Naive thymus-derived CD4-positive, alpha-beta T cell (primary cell): ENCODE results near the gene PEX10. TPM values are rescaled to one million over a fixed set of nuclear protein-coding genes. Genes with fewer than 3 reads are reported as not detected.
A peak's percentile ranks its signal among the peaks of the same experiment; 100 is the strongest.

Experiments used
- ATAC-seq: fragments of 150-1000 bp; cut with Tn5 transposase; 2 replicates; pipeline ENCODE4 v1.10.0; 2021; ENCODE audit warnings: mild to moderate bottlenecking, moderate library complexity
- CTCF ChIA-PET: fragments of 350-600 bp; sonication (Branson Sonifier 250); formaldehyde crosslinking; loops from one replicate; lab custom pipeline; 2021; ENCODE audit warnings: antibody characterized with exemption; lab: Charles Lee
- POLR2A ChIA-PET: fragments of 350-600 bp; sonication (Branson Sonifier 250); formaldehyde crosslinking; loops from one replicate; lab custom pipeline; 2021; ENCODE audit warnings: antibody characterized with exemption, inconsistent platforms; lab: Charles Lee
- DNase-seq, 9 donors: peaks; one replicate each; pipeline versions ENCODE4 v3.0.0 to v3.0.0-alpha.2; 2020 to 2022; ENCODE audit warnings: mixed read lengths in 1 of 9
- H3K27ac ChIP-seq: one replicate; pipeline ENCODE4 v1.7.0; 2013; ENCODE audit warnings: mild to moderate bottlenecking, low read depth, low read length, moderate library complexity
- H3K27me3 ChIP-seq, 2 donors: one replicate each; pipeline ENCODE4 v1.7.0; 2013; ENCODE audit warnings: low read length in 2 of 2, mild to moderate bottlenecking in 2 of 2, moderate library complexity in 2 of 2; ENCODE audit not compliant: control insufficient read depth in 2 of 2, insufficient read depth in 2 of 2
- H3K36me3 ChIP-seq, 3 experiments: 1 replicate in 2 of 3; 2 replicates in 1 of 3; pipeline ENCODE4 v1.7.0; 2013; ENCODE audit warnings: low read length in 3 of 3, mild to moderate bottlenecking in 3 of 3, moderate library complexity in 1 of 3; ENCODE audit not compliant: insufficient read depth in 3 of 3, control insufficient read depth in 2 of 3
- H3K4me1 ChIP-seq, 2 donors: one replicate each; pipeline ENCODE4 v1.7.0; 2013; ENCODE audit warnings: low read length in 2 of 2, mild to moderate bottlenecking in 2 of 2, moderate library complexity in 1 of 2; ENCODE audit not compliant: control insufficient read depth in 2 of 2, insufficient read depth in 2 of 2
- H3K4me3 ChIP-seq: 2 replicates; pipeline ENCODE4 v1.7.0; 2013; ENCODE audit warnings: mild to moderate bottlenecking, low read length
- H3K9me3 ChIP-seq, 3 experiments: 1 replicate in 2 of 3; 2 replicates in 1 of 3; pipeline ENCODE4 v1.7.0; 2013; ENCODE audit warnings: low read length in 3 of 3; ENCODE audit not compliant: control insufficient read depth in 2 of 3
- H3K27ac Mint-ChIP-seq, 9 donors: one replicate each; pipeline ENCODE4 v1.8.0; 2020 to 2022; ENCODE audit warnings: mixed read lengths in 9 of 9, mild to moderate bottlenecking in 8 of 9, moderate library complexity in 5 of 9, inconsistent platforms in 2 of 9
- H3K27me3 Mint-ChIP-seq, 5 donors: one replicate each; pipeline ENCODE4 v1.8.0; 2021 to 2022; ENCODE audit warnings: mixed read lengths in 5 of 5, mild to moderate bottlenecking in 1 of 5
- H3K36me3 Mint-ChIP-seq, 5 donors: one replicate each; pipeline ENCODE4 v1.8.0; 2020 to 2022; ENCODE audit warnings: mixed read lengths in 5 of 5, mild to moderate bottlenecking in 3 of 5, inconsistent platforms in 1 of 5
- H3K4me1 Mint-ChIP-seq, 7 donors: one replicate each; pipeline ENCODE4 v1.8.0; 2020 to 2022; ENCODE audit warnings: mixed read lengths in 7 of 7, mild to moderate bottlenecking in 3 of 7, inconsistent platforms in 1 of 7
- H3K4me3 Mint-ChIP-seq, 10 donors: one replicate each; pipeline ENCODE4 v1.8.0; 2020 to 2022; ENCODE audit warnings: mild to moderate bottlenecking in 10 of 10, mixed read lengths in 10 of 10, moderate library complexity in 6 of 10, inconsistent platforms in 2 of 10
- H3K9me3 Mint-ChIP-seq, 11 donors: one replicate each; pipeline ENCODE4 v1.8.0; 2020 to 2022; ENCODE audit warnings: mixed read lengths in 11 of 11, mild to moderate bottlenecking in 4 of 11, inconsistent platforms in 1 of 11, moderate library complexity in 1 of 11
- intact Hi-C, 2 donors: fragments of 100-400 bp; cut with micrococcal nuclease; formaldehyde crosslinking; loops; one replicate each; pipeline ENCODE4 v1.15.1; 2023
- polyA plus RNA-seq, 2 donors: library from polyadenylated mRNA; unstranded; fragments of 300-500 nt; fragmentation: Illumina TruSeq; gene quantifications; one replicate each; pipeline ENCODE4 v1.2.3, GENCODE V29; 2021
- total RNA-seq, 6 experiments: library from RNA in 5 of 6; stranded (reverse) in 5 of 6; gene quantifications; 1 replicate in 5 of 6; 2 replicates in 1 of 6; pipeline ENCODE4 v1.2.3 and lab custom pipeline; 2021 to 2026

Gene PEX10
- total and polyA plus RNA-seq, 7 experiments from 2014 or later: 8.7 to 14.9 (median 11.4) TPM

DNA sequence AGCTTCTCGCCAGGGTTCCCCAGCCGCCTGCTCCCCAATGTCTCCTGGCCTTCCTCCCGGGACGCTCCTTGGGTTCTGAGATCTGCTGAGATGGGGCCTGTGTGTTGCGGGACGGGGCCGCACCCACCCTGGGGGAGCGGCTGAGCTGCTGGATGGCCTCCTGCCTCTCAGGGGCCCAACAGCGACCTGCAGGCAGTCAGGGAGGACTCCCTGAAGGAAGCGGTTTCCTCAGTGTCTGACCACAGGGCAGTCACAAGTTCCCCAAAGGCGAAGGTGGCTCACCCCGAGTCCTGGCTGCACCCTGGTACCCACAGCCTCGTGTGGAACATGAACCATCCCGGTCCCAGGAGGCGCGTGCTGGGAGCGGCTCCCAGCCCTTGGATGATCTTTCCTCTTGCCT, 45.1 kb upstream of the PEX10 start:
- intact Hi-C loops: no loop called here
- ChIA-PET CTCF (no interaction called here), POLR2A (no interaction called here)
- no peaks in the 10 kb centered on the region for H3K36me3 Mint-ChIP-seq
- Histone ChIP-seq H3K4me3 (no peak overlapping the region), H3K36me3 (no peaks in the 10 kb centered on the region), H3K9me3 (no peaks in the 10 kb centered on the region), H3K27ac (no peak overlapping the region), H3K27me3 (no peaks in the 10 kb centered on the region), H3K4me1 (no peaks in the 10 kb centered on the region)
- DNase-seq (no peak), ATAC-seq (no peak)
- H3K4me3 Mint-ChIP-seq: no peak overlapping the region
- no peaks in the 10 kb centered on the region for H3K27me3 Mint-ChIP-seq
- H3K4me1 Mint-ChIP-seq: peaks cover 0 to 2% (median 0%) of the 10 kb centered on the region in 7 donors
- no peak overlapping the region for H3K27ac Mint-ChIP-seq
- no peaks in the 10 kb centered on the region for H3K9me3 Mint-ChIP-seq

DNA sequence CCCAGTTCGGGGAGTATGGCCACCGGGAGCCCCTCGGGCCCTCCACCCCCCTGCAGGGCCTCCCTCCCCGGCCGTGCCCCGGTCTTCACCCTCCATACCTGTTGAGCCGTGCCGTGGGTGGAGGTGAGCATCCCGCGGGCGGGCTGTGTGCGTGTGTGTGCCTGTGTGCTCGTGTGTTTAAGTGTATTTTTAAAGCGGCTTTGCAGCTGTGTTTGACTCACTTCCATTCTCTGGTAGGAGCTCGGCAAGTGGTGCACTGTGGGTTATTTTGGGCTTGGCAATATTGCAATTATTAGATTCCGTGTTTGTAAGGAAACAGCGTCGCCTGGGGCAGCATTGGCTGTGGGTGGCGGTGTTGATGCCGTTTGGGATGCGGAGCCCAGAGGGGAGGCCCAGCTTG, 43.4 kb upstream of the PEX10 start:
- Mint-ChIP-seq H3K4me1 (no peaks in the 10 kb centered on the region), H3K36me3 (no peaks in the 10 kb centered on the region), H3K27me3 (no peaks in the 10 kb centered on the region), H3K27ac (no peak overlapping the region), H3K4me3 (no peak overlapping the region), H3K9me3 (no peaks in the 10 kb centered on the region)
- DNase-seq (no peak), ATAC-seq (no peak)
- H3K27ac ChIP-seq: no peak overlapping the region
- no peaks in the 10 kb centered on the region for H3K9me3 ChIP-seq
- H3K36me3 ChIP-seq: no peaks in the 10 kb centered on the region
- H3K27me3 ChIP-seq: no peaks in the 10 kb centered on the region
- CTCF ChIA-PET: interaction anchor here (0.7 kb wide), 1 partner anchor 34 kb away, joined by 3 read pairs; no protein-coding TSS in a partner anchor
- POLR2A ChIA-PET: no interaction called here
- no peaks in the 10 kb centered on the region for H3K4me1 ChIP-seq
- no peak overlapping the region for H3K4me3 ChIP-seq
- intact Hi-C loops: no loop called here

DNA sequence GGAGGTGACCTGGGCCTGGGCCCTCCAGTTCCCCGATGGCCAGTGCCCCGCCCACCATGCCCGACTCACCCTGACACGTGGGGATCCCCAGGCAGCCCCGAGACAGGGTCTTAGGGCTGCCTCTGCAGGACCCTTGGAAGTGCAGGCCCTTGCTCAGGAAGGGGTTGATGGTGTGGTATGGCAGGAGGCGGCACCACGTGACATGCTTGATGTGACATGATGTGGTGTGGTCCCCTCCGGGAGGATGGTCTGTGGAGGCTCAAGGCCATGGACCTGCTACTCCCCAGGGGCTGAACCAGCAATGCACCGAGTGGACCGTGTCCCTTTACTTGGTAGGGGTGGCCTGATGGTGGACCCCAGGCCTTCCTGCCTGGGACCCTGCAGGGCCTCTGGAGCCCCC, 41.9 kb upstream of the PEX10 start:
- H3K27ac Mint-ChIP-seq: no peak overlapping the region
- no peaks in the 10 kb centered on the region for H3K4me1 Mint-ChIP-seq
- no peaks in the 10 kb centered on the region for H3K27me3 Mint-ChIP-seq
- H3K9me3 ChIP-seq: no peaks in the 10 kb centered on the region
- H3K4me3 ChIP-seq: no peak overlapping the region
- H3K27me3 ChIP-seq: no peaks in the 10 kb centered on the region
- POLR2A ChIA-PET: no interaction called here
- ATAC-seq: no peak
- DNase-seq: no peak
- CTCF ChIA-PET: no interaction called here
- no peaks in the 10 kb centered on the region for H3K36me3 ChIP-seq
- H3K36me3 Mint-ChIP-seq: no peaks in the 10 kb centered on the region
- H3K27ac ChIP-seq: no peak overlapping the region
- no peaks in the 10 kb centered on the region for H3K4me1 ChIP-seq
- H3K9me3 Mint-ChIP-seq: no peaks in the 10 kb centered on the region
- H3K4me3 Mint-ChIP-seq: no peak overlapping the region
- intact Hi-C loops: no loop called here

DNA sequence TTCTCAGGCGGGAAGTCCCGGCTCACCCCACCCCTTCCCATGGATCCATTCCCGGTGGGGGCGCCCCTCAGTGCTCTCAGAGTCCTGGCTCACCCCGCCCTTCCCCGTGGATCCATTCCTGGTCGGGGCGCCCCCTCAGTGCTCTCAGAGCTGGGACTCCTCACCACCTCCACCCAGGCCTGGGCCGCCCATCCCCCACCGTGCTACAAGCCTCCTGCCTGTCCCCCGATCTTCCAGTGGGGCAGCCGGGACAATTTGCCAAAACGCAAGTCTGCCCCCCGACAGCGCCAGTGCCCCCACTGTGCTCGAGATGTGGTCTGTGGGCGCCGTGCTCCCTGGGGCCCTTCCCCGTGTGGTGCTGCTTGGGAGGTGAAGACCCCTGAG, 40.6 kb upstream of the PEX10 start:
- H3K4me1 Mint-ChIP-seq: no peaks in the 10 kb centered on the region
- no peaks in the 10 kb centered on the region for H3K27me3 Mint-ChIP-seq
- H3K9me3 ChIP-seq: no peaks in the 10 kb centered on the region
- intact Hi-C loops: no loop called here
- H3K27me3 ChIP-seq: no peaks in the 10 kb centered on the region
- ChIA-PET POLR2A (no interaction called here), CTCF (no interaction called here)
- DNase-seq (no peak), ATAC-seq (no peak)
- no peak overlapping the region for H3K4me3 ChIP-seq
- H3K27ac Mint-ChIP-seq: peak overlapping the region in 1 of 9 donors; percentile 33
- no peaks in the 10 kb centered on the region for H3K4me1 ChIP-seq
- H3K4me3 Mint-ChIP-seq: no peak overlapping the region
- H3K9me3 Mint-ChIP-seq: no peaks in the 10 kb centered on the region
- H3K36me3 ChIP-seq: no peaks in the 10 kb centered on the region
- no peaks in the 10 kb centered on the region for H3K36me3 Mint-ChIP-seq
- no peak overlapping the region for H3K27ac ChIP-seq

DNA sequence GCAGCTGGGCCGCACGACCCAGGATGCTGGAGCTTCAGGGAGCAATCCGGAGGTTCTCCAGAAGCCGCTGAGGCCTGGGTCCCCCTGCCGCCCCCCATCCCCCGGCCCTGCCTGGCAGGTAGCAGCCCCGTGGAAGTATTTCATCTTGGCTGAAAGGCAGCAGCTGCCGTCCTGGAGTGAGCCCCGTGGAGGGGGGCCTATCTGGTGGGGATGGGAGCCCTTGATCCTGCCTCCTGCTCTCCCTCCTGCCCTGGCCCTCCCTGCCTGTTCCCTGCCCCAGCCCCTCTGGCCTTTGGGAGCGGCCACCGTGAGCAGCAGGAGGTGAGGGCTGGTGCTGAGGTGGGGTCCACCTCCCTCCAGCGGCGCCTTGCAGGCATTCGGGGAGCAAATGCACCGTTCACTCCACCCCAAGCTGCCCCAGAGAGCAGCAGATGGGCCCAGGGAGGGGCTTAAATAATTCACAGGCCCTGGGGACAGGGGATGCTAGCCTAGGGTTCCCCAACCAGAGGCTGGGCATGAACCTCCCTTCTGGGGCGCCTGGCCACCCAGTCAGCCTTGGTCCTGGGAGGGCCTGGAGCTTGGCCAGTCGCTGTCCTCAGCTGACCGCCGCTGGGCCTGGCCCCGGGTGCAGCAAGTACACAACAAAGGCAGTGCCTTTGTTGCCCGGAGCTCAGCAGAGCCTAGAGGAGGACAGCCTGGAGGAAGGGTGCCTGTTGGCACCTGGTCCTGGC, 40.0 kb upstream of the PEX10 start:
- no peaks in the 10 kb centered on the region for H3K27me3 Mint-ChIP-seq
- intact Hi-C loops: no loop called here
- H3K36me3 Mint-ChIP-seq: no peaks in the 10 kb centered on the region
- no peaks in the 10 kb centered on the region for H3K4me1 Mint-ChIP-seq
- H3K9me3 ChIP-seq: no peaks in the 10 kb centered on the region
- no peak overlapping the region for H3K4me3 Mint-ChIP-seq
- no peak overlapping the region for H3K27ac ChIP-seq
- CTCF ChIA-PET: no interaction called here
- DNase-seq (no peak), ATAC-seq (no peak)
- no peaks in the 10 kb centered on the region for H3K36me3 ChIP-seq
- H3K9me3 Mint-ChIP-seq: no peaks in the 10 kb centered on the region
- no peaks in the 10 kb centered on the region for H3K4me1 ChIP-seq
- H3K27me3 ChIP-seq: no peaks in the 10 kb centered on the region
- H3K4me3 ChIP-seq: no peak overlapping the region
- no peak overlapping the region for H3K27ac Mint-ChIP-seq
- POLR2A ChIA-PET: no interaction called here

DNA sequence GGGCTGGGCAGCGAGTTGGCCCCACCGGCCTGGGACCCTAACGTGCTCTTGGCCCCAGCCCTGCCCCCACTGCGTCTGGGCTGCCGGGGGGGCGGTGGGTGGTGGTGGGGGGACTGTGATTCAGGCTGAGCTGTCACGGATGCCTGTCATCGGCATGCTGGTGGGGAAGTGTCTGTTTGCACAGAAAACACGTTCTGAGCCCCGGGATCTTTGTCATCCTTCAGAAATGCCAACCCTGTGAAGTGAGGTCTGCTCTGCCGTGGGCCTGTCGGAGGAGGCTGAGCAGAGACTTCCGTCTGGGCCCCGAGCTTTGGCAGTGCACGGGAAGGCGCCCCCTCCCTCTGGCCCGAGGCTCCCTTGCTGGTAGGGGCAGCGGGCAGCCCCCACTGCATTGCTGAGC, 39.4 kb upstream of the PEX10 start:
- H3K27me3 Mint-ChIP-seq: no peaks in the 10 kb centered on the region
- no peak for DNase-seq
- ATAC-seq: no peak
- no peaks in the 10 kb centered on the region for H3K36me3 ChIP-seq
- no peak overlapping the region for H3K4me3 Mint-ChIP-seq
- H3K4me1 Mint-ChIP-seq: peaks cover 0 to 2% (median 0%) of the 10 kb centered on the region in 7 donors
- ChIA-PET POLR2A (no interaction called here), CTCF (interaction anchor here (0.8 kb wide), 1 partner anchor 95 kb away, joined by 3 read pairs; no protein-coding TSS in a partner anchor)
- H3K9me3 Mint-ChIP-seq: no peaks in the 10 kb centered on the region
- intact Hi-C loops: no loop called here
- H3K27ac Mint-ChIP-seq: no peak overlapping the region
- no peaks in the 10 kb centered on the region for H3K27me3 ChIP-seq
- H3K36me3 Mint-ChIP-seq: no peaks in the 10 kb centered on the region
- no peak overlapping the region for H3K4me3 ChIP-seq
- no peaks in the 10 kb centered on the region for H3K4me1 ChIP-seq
- no peaks in the 10 kb centered on the region for H3K9me3 ChIP-seq
- H3K27ac ChIP-seq: no peak overlapping the region
